HG03378 (cell line): Measurements from ENCODE around the gene SQSTM1.
"Not testable (repeated sequence)": the region's sequence is repeated elsewhere in the genome, so short reads cannot be mapped to it uniquely, and the experiment has no call there.

Source experiments
- ATAC-seq: cut with Tn5 transposase; IDR thresholded peaks from one replicate; pipeline ENCODE4 v1.9.1; 2021; ENCODE audit warnings: mild to moderate bottlenecking, moderate library complexity; ENCODE audit not compliant: unreplicated experiment

The SQSTM1 gene

DNA sequence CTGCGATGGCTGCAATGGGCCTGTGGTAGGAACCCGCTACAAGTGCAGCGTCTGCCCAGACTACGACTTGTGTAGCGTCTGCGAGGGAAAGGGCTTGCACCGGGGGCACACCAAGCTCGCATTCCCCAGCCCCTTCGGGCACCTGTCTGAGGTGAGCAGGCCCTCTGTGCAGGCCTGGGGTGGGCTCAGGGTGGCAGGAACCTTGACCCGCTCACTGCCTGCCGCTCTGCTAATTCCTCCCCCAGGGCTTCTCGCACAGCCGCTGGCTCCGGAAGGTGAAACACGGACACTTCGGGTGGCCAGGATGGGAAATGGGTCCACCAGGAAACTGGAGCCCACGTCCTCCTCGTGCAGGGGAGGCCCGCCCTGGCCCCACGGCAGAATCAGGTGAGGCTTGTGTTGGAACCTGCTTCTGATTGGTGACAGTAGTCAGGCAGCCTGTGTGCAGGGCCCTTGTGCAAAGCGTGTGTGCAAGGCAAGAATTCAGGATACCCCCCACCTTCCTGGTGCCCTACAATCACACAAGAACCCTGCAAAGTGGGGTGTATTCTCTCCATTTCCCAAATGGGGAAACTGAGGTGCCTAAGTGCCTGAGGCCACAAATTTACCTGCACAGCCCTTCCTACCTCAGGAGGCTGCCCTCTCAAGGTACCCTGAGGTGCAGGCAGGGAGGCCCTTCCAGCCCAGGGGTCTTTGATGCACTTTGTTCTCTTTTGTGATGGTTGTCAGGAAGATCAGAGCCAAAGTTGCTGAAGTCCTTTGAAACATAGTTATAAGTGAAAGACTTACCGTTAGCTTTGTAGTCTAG, 3.4 kb downstream of the SQSTM1 start:
- no peak for ATAC-seq

DNA sequence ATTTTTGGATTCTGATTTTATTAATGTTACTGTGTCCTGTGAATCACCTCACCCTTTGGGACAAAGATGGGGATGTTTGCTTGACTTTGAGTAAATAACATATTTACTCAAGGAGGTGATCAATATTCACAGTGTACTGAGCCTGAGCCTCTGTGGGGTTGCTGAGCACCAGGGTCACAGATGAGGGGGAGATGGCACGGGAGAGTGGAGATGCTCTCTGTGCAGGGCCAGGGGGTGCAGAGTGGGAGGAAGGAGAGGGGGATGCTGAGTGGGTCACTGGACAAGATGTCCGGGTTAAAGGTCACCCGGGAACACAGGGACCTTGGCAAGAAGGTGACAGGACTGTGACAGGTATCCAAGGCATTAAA, 4.0 kb downstream of the SQSTM1 start:
- ATAC-seq, result no peak

DNA sequence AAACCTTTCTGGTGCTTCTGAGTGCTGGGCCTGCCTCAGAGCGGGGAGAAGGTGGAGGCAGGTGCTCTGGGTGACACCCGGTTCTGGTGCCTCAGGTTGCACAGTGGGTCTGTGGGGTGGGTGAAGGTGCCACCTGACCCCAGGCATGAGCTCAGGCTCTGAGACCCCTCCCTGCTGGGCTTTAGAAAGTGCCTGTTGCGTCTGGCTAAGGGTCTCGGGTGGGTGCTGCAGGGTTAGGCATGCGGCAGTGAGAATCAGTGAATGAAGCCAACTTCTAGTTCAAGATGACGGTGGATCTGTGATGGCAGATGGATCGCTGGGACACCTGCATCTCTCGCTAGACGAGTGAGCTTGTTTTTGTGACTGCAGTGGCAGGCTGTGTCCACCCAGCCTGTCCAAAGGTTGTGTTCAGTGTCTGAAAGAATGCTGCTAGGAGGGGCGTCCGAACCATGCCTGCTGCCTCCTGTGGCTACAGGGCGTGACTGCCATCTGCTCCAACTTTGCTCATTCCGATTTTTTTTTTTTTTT, 5.0 kb downstream of the SQSTM1 start:
- no peak for ATAC-seq

- no peak for ATAC-seq
Observed at GRCh38 chr5:179827680-179828079, 7.0 kb downstream of the SQSTM1 start.

GRCh38 chr5:179828756-179829421, 8.2 kb downstream of the SQSTM1 start:
- no peak for ATAC-seq

DNA sequence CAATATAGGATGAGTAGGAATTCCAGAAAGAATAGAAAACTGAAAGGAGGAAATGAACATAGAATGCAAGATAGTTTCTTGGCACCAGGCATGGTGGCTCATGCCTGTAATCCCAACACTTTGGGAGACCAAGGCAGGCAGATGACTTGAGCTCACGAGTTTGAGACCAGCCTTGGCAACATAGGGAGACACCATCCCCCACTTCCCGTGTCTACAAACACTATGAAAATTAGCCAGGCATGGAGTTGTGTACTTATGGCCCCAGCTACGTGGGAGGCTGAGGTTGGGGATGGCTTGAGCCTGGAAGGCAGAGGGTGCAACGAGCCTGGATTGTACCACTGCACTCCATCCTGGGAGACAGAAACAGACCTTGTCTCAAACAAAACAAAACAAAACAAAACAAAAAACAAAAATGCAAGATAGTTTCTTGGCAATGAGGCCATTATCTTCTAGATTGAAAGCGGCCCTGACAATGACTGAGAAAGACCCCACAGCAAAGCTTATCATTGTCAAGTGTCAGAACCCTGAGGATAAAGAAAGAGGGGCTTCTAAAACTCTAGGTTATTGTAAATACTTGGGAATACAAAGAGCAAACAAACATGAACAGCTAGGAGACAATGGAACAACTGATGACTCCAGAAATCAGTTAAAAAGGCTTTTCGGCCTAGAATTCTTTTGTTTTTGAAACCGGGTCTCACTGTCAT, 9.2 kb downstream of the SQSTM1 start:
- no peak for ATAC-seq

GRCh38 chr5:179830818-179831468, 10.2 kb downstream of the SQSTM1 start:
- no peak for ATAC-seq

- no peak for ATAC-seq
Observed at GRCh38 chr5:179832039-179832745, 11.5 kb downstream of the SQSTM1 start.

DNA sequence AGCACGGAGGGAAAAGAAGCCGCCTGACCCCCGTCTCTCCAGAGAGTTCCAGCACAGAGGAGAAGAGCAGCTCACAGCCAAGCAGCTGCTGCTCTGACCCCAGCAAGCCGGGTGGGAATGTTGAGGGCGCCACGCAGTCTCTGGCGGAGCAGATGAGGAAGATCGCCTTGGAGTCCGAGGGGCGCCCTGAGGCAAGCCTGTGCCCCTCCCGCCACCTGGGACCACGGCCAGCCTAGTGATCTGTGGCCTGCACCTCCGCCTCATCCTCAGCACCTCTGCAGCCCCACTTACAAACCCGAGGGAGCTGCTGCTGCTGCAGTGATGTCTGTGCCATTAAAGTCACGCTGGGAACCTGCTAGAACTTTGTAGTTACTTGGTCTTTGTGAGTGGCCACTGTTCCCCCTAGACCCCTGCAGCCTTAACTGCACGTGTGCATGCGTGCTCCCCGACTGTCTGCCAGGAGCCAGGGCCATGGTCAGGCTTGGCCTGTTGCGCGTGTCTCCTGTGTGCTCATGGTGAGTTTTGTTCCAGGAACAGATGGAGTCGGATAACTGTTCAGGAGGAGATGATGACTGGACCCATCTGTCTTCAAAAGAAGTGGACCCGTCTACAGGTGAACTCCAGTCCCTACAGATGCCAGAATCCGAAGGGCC, 12.5 kb downstream of the SQSTM1 start:
- ATAC-seq, result no peak

GRCh38 chr5:179833709-179834070, 13.0 kb downstream of the SQSTM1 start:
- no peak for ATAC-seq

DNA sequence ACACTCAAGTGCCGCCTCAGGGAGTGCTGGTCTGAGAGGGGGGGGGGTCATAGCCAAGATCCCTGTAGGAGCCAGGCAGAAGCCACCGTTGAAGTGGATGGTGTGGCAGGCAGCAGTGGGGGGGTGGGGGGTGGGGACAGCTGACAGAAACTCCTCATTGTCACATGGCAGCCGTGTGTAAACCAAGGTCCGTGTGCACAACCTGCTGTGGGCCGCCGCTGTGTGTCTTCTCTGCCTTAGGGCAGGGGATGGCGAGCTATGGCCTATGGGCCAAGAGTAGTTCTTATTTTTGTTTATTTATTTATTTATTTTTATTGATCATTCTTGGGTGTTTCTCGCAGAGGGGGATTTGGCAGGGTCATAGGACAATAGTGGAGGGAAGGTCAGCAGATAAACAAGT, 13.4 kb downstream of the SQSTM1 start:
- ATAC-seq, result no peak

DNA sequence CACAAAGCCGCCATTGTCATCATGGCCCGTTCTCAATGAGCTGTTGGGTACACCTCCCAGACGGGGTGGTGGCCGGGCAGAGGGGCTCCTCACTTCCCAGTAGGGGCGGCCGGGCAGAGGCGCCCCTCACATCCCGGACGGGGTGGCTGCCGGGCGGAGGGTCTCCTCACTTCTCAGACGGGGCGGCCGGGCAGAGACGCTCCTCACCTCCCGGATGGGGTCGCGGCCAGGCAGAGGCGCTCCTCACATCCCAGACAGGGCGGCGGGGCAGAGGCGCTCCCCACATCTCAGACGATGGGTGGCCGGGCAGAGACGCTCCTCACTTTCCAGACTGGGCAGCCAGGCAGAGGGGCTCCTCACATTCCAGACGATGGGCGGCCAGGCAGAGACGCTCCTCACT, 14.2 kb downstream of the SQSTM1 start:
- ATAC-seq, result not testable (repeated sequence)

DNA sequence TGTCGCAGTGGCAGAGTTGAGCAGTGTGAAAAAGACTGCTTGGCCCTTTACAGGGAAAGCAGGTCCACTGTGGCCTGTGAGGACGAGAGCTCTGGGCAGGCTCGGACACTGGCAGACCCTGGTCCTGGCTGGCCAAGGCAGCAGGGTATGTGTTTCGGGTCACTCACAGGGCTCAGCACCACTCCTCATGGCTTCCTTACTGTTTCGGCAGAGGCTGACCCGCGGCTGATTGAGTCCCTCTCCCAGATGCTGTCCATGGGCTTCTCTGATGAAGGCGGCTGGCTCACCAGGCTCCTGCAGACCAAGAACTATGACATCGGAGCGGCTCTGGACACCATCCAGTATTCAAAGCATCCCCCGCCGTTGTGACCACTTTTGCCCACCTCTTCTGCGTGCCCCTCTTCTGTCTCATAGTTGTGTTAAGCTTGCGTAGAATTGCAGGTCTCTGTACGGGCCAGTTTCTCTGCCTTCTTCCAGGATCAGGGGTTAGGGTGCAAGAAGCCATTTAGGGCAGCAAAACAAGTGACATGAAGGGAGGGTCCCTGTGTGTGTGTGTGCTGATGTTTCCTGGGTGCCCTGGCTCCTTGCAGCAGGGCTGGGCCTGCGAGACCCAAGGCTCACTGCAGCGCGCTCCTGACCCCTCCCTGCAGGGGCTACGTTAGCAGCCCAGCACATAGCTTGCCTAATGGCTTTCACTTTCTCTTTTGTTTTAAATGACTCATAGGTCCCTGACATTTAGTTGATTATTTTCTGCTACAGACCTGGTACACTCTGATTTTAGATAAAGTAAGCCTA, 15.7 kb downstream of the SQSTM1 start:
- peak; percentile 43 for ATAC-seq

GRCh38 chr5:179837076-179838011, 16.6 kb downstream of the SQSTM1 start:
- no peak for ATAC-seq

GRCh38 chr5:179839328-179840256, 18.9 kb downstream of the SQSTM1 start:
- no peak for ATAC-seq

- no peak for ATAC-seq
Observed at GRCh38 chr5:179840321-179840720, 19.6 kb downstream of the SQSTM1 start.

- no peak for ATAC-seq
Observed at GRCh38 chr5:179840766-179841165, 20.1 kb downstream of the SQSTM1 start.
